GM18951 (cell line): ENCODE data around the gene PBX2.
A peak's percentile ranks its signal among the peaks of the same experiment; 100 is the strongest.
"Not testable (repeated sequence)": the region's sequence is repeated elsewhere in the genome, so short reads cannot be mapped to it uniquely, and the experiment has no call there.

Experiments
- POLR2A ChIP-seq: IDR thresholded peaks from 4 replicates; pipeline ENCODE4 v1.6.1; 2011; ENCODE audit warnings: mild to moderate bottlenecking; ENCODE audit not compliant: insufficient read length, insufficient read depth; ENCODE audit errors: extremely low read depth
- in situ Hi-C: fragments of 300-500 bp; cut with MboI; formaldehyde crosslinking; loops from one replicate; pipeline ENCODE4 v1.12.0; 2022; ENCODE audit warnings: low sequenced_read_pairs, mixed read lengths, inconsistent platforms; ENCODE audit not compliant: unreplicated experiment

PBX2 gene

DNA sequence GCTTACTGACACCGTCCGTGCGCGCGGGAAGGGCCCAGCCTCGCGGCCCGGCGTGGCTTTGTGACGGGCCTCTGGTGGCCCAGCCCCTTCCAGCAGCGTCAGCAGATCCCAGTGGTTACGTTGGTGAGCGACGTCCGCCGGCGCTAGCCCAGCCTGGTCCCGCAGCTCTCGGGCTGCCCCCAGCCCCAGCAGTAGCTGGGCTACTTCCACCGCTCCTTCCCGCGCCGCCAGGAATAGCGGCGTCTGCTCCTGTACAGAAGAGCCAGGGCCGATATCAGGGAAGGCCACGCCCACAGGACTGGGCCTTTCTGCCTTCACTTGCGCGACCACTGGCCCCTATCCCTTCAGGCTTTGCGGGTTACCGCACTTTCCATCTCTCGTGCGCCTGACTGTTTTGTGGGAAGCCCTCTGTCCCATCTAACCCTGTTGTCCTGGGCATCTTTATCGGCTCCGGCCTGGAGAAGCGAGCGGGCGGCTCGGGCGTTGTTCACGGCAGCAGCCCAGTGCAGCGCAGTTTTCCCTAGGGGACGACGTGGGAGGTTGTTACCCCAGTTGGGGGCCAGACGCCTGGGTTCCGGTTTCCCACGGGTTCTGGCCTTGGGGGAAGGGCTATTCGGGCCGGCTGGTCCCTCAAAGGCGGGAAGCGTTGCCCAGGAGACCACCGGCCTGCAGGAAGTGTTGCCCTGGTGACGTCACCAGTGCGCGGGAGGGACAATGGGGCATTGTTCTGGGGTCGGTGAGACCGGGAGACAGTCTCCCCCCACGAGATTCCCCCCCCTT lies 6.1 kb upstream of the PBX2 start:
- in situ Hi-C loops, result no loop called here
- peak; percentile 88 for TF ChIP-seq POLR2A

DNA sequence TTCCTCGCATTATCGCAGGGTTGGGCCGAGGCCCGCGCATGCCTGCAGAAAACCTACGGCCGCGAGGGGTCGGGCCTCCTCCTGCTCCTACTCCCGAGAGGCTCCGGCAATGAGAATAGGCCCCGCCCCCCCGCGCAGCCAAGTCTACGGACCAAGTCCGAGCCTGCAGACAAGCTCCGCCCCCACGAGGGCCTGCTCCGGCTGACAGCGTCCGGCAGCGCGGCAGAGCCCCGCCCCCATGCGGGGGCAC lies 5.6 kb upstream of the PBX2 start:
- TF ChIP-seq POLR2A, result no peak

DNA sequence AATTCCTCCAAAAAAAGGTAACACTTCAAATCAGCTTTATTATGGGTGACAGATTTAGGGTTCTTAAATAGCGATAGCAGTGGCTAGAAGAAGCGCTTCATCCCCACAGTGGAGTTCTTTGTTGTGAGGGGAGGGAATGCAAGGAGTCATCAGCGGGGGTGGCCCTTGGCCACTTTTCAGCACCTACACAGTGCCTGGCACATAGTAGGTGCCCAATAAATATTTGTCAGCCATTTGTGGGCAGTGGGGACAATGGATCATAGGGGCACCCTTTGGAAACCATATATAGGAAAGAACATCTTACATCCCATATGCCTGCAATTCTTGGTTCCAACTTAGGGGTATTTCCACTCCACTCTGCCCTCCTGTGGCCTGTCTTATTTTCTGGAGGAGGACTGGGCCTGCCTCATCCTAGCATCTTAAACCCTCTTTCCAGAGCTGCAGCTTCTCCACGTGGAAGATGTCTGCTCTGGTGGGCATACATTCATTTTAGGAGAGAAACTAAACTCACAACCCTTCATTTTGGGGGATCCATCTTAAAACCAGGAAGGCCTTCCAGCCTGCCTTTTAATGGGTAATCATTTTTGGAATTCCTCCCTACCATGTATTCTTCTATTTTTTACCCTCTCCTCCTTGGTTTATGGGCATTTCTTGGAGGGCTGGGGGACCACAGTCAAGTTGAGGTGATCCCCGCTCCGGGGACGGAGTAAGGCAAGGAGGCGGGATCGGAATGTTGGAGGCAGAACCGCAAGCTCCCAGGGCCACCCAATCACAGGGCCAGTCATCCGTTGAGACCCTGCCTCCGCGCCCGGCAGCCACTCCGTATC lies 5.0 kb upstream of the PBX2 start:
- in situ Hi-C loops, result no loop called here
- peak; percentile 48 for TF ChIP-seq POLR2A

More for the DNA sequence above, 5.6 kb upstream of the PBX2 start:
- in situ Hi-C loops, result no loop called here

DNA sequence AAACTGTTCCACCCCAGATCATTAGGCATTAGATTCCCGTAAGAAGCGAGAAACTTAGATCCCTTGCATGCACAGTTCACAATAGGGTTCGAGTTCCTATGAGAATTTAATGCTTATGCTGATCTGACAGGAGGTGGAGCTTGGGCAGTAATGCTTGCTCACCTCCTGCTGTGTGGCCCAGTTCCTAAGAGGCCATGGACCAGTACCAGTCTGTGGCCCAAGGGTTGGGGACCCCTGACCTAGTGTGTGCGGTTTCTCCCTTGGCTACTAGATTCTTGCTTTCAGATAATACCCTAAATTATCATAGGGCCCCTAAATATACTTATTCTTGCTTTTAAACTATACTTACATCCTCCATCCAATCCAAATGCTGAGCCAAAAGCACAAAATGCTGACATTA lies 4.4 kb upstream of the PBX2 start:
- no peak for TF ChIP-seq POLR2A
- in situ Hi-C loops, result no loop called here

DNA sequence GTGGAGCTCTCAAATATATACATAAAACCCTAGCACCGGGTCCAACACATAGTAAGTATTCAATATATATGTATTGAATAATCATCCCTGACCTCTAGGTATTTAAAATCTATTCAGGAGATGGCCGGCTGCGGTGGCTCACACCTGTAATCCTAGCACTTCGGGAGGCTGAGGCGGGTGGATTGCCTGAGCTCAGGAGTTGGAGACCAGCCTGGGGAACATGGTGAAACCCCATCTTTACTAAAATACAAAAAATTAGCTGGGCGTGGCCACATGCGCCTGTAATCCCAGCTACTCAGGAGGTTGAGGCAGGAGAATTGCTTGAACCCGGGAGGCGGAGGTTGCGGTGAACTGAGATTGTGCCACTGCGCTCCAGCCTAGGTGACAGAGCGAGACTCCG lies 3.1 kb upstream of the PBX2 start:
- in situ Hi-C loops, result not testable (repeated sequence)

DNA sequence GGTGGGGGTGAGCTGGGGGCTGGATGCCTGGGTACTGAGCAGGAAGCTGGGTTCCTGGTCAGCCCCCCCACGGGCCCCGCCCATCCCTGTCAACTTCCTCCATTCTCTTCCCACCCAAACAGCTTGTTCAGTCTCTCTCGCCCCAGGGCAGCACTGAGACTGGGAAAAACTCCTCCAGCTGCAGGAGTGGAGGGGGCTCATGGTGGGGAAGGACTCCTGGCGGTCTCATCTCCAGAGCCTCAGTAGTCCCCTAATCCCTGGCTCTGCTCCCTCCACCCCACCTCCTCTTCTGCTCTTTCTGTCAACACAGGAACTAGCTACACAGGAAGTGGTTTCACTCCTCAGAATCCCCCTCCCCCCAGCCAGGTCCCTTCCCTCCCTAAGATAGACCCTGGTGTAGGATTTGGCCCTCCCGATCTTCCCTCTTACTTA lies 2.6 kb upstream of the PBX2 start, which contains the start of gene GPSM3:
Gene GPSM3, minus strand, starts transcription at position 36 of the 432 bp plus-strand sequence. CDS start 130 bp downstream, outside the sequence.
- TF ChIP-seq POLR2A, result peak; percentile 67
- in situ Hi-C loops, result no loop called here

DNA sequence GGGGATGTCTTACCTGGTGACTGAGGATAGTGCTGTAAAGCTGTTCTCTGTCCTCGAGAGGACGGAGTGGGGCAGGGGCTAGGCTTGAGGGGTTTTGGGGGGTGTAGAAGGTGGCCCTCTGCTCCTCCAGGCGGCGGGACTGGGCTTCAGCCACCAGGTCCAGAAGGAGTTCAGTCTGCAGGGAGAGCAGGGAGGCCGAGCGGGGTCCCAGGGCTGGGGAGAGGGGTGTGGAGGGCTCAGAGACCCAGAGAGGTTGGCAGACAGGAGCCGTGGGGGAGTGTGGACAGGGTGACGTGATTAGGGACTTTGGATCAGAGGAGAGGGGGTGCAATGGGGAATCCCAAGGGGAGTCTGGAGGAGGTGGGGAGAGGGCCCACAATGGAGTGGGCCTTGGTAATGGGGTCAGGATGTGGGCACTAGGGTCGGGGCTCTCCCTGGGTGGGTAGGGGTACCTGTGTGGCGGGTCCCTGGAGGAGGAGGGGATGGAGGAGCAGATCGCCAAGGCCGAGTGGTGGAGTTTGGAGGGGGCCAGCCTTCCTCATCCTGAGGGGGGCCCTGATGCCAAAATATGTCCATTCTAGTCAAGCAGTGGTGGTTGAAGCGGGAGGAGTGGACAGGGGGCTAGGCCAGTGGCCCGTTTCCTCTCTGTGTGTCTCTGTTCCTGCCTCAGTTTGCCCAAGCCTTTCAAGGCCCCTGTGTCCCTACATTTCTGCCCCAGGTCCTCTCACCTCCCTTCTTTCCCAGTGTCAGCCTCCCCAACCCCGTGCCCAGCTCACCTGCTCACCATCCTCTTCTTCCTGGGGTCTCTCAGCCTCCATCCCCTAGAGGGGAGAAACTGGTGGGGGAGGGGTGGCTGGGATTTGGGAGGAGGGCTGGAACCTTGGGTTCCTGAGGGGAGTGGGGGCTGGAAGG lies 1.9 kb upstream of the PBX2 start:
- in situ Hi-C loops, result no loop called here
- no peak for TF ChIP-seq POLR2A

DNA sequence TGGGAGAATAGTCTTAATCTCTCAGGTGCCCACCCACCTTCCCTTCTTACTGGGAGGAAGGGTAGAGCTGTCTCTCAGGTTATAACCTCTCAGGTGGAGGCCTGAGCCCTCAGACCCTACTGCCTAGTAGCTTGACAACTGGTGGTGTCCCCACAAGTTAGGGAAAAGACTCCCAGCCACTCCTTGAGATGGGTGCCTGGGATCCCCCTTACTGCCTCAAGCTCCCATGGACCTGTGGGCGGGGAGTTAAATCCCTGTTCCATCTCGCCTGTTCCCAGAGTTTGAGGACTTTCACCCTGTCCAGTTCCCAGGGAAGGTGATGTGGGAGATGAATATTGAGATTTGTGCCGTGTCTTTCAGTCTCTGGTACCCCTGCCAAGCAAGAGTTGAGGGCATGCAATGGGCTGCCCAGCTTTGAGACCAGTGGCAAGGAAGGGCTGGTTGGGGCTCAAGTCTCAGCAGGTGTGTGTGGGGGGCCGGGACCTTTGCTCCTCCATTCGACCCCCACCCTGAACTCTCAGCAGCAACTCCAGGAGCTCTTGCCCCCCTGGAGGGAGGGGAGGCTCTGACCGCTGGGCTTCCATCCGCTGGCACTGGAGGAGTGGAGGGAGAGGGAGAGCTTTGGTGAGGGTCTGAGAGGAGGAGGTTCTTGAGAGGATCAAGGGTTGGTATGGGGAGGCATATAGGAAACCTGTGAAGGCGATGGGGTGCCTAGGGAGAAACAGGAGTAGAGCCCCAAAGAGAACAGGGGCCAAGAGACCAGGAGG lies 1.1 kb upstream of the PBX2 start:
- in situ Hi-C loops, result no loop called here
- peak; percentile 38 for TF ChIP-seq POLR2A

DNA sequence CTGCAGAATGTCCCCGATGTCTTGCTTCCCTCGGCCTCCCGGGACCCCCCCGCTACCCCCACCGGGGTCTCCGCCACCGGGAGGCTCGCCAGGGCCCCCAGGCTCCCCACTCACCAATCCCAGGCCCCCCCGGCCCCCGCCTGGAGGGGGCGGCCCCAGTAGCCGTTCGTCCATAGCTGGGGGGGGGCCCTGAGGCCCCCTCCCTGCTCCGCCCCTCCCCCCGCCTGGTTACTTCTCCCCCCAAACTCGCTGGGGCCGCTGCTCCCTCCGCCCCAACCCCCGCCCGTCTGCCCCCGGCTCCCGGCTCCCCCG lies 304 bp downstream of the PBX2 start:
- TF ChIP-seq POLR2A, result no peak
- in situ Hi-C loops, result no loop called here

DNA sequence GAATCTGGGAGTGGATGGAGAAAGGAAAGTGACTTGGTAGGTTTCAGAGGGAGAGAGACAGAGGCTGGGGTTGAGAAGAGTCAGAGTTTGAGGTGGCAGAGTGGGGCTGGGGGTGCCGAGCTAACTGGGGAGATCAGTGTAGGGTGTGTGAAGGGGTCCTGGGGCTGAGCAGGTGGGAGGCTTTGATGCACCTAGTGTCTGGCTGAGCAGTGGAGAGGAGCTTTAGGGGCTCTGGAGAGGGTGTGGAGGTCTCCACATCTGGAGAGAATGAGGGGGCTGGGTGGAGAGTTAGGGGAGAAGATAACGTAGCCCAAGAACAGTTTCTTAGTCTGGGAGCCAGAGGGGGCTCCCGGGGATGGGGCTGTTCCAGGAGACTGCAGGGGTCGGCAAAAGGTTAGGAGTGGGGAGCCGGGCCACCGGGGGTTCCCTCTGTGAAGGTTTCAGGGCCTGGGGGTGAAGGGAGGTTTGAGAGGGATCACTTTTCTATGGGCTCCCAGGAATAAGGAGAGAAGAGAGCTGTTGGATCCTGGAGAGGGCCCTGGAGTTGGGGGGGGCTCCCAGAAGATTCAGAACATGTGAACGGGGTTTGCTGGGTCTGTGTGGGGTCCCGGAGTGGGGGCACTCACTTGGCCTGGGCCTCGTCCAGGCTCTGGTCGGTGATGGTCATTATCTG lies 797 bp downstream of the PBX2 start:
- in situ Hi-C loops, result no loop called here
- TF ChIP-seq POLR2A, result peak; percentile 20

DNA sequence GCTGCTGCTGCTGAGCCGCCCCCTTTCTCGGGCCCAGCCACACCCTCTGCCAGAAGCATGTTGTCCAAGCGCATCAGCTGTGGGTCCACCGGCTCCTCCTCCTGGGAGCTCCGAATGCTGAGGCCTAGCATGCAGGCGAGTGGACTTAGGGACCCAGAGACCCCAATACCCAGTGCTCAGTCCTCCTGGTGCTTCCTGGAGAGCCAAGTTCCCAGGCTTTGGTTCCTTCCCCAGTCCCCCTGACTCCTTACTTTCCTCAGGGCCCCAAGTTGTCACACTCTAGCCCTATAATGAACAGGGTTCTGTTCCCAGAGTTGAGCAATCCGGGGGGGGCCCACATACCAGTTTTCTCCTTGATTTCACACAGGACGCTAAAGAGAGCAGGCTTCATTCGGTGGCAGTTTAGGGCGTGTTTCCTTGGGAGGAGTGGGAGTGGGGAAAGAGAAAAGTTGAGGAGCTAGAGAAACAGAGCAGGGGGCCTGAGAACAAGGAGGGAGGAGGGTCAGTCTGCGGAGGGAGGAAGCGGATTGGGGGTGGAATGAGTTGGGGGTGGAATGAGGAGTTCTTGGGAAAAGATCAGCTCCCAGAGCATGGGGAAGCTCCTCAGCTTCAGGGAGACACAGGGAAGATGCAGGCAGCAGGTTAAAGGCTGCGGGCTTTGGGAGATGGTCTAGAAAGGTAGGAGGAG lies 1.5 kb downstream of the PBX2 start:
- no peak for TF ChIP-seq POLR2A
- in situ Hi-C loops, result no loop called here
